ENCODE data around the gene VPS18.
A peak's percentile ranks its signal among the peaks of the same experiment; 100 is the strongest.

Gene VPS18

GRCh38 chr15:40925495-40925862 lies 31.2 kb downstream of the VPS18 start:
- DNase-seq, result no peak

- no peak for DNase-seq
These were observed 31.8 kb downstream of the VPS18 start for GRCh38 chr15:40925863-40926658.

- DNase-seq, result no peak
These were observed 32.6 kb downstream of the VPS18 start for GRCh38 chr15:40926659-40927494.

GRCh38 chr15:40927495-40927872 lies 33.2 kb downstream of the VPS18 start:
- DNase-seq, result no peak

GRCh38 chr15:40927873-40928806 lies 33.9 kb downstream of the VPS18 start:
- DNase-seq, result peak; percentile 67

- DNase-seq, result peak; percentile 76
These were observed 34.8 kb downstream of the VPS18 start, which contains the start of gene DLL4 for GRCh38 chr15:40928821-40929659. Gene DLL4, plus strand, starts transcription at chr15:40929340. Its CDS starts 329 bp downstream, at chr15:40929669.

- no peak for DNase-seq
These were observed 35.6 kb downstream of the VPS18 start for GRCh38 chr15:40929660-40930429.

- no peak for DNase-seq
These were observed 36.4 kb downstream of the VPS18 start for GRCh38 chr15:40930430-40931299.

GRCh38 chr15:40931300-40932142 lies 37.3 kb downstream of the VPS18 start:
- DNase-seq, result no peak

GRCh38 chr15:40932156-40932555 lies 37.9 kb downstream of the VPS18 start:
- DNase-seq, result peak; percentile 47

- DNase-seq, result peak; percentile 37
These were observed 38.6 kb downstream of the VPS18 start for GRCh38 chr15:40932649-40933516.

- no peak for DNase-seq
These were observed 39.3 kb downstream of the VPS18 start for GRCh38 chr15:40933517-40933902.

- DNase-seq, result no peak
These were observed 40.2 kb downstream of the VPS18 start for GRCh38 chr15:40934457-40934856.

GRCh38 chr15:40936234-40936708 lies 42.0 kb downstream of the VPS18 start:
- DNase-seq, result no peak

GRCh38 chr15:40936709-40937666 lies 42.7 kb downstream of the VPS18 start:
- peak; percentile 47 for DNase-seq

- DNase-seq, result no peak
These were observed 43.7 kb downstream of the VPS18 start for GRCh38 chr15:40937762-40938535.

Data from DMS153 (cell line).